WTC11 (cell line): ENCODE measurements around the gene CLVS2. TPM values are rescaled to one million over a fixed set of nuclear protein-coding genes. Genes with fewer than 3 reads are reported as not detected.

ENCODE experiments used
- ATAC-seq: fragments of 200-7000 bp; cut with Tn5 transposase; 2 replicates; pipeline ENCODE4 v1.10.0; 2021; ENCODE audit warnings: mild to moderate bottlenecking, moderate library complexity
- CTCF ChIA-PET: fragments of 300-600 bp; sonication (Branson Sonifier 250); formaldehyde crosslinking; loops from one replicate; lab custom pipeline; 2021; ENCODE audit warnings: antibody characterized with exemption; lab: Charles Lee
- POLR2A ChIA-PET: fragments of 350-600 bp; sonication (Branson Sonifier 250); formaldehyde crosslinking; loops from one replicate; lab custom pipeline; 2021; ENCODE audit warnings: antibody characterized with exemption; lab: Charles Lee
- DNase-seq: peaks from one replicate; pipeline ENCODE4 v3.0.0; 2021; ENCODE audit warnings: low spot score
- H3K27ac Mint-ChIP-seq: 2 replicates; pipeline ENCODE4 v1.8.0; 2021; ENCODE audit warnings: mixed read lengths
- H3K27me3 Mint-ChIP-seq: 2 replicates; pipeline ENCODE4 v1.8.0; 2021; ENCODE audit warnings: low read depth, mild to moderate bottlenecking, moderate library complexity, mixed read lengths
- H3K36me3 Mint-ChIP-seq: 2 replicates; pipeline ENCODE4 v1.8.0; 2021; ENCODE audit warnings: mixed read lengths
- H3K4me1 Mint-ChIP-seq: 2 replicates; pipeline ENCODE4 v1.8.0; 2022; ENCODE audit warnings: mixed read lengths
- H3K4me3 Mint-ChIP-seq: 2 replicates; pipeline ENCODE4 v1.8.0; 2021; ENCODE audit warnings: mild to moderate bottlenecking, moderate library complexity, mixed read lengths
- H3K9me3 Mint-ChIP-seq: 2 replicates; pipeline ENCODE4 v1.8.0; 2021; ENCODE audit warnings: mixed read lengths
- AR ChIP-seq: fragments of 250-450 bp; sonication (Bioruptor Pico); IDR thresholded peaks from 2 replicates; pipeline ENCODE4 v1.9.0; 2021; ENCODE audit warnings: mild to moderate bottlenecking
- CBFB ChIP-seq: sonication (generic); formaldehyde crosslinking; IDR thresholded peaks from 2 replicates; pipeline ENCODE4 v1.8.1; 2022; ENCODE audit warnings: mild to moderate bottlenecking, low read depth, missing genetic modification reagents
- CREB1 ChIP-seq: sonication (generic); formaldehyde crosslinking; IDR thresholded peaks from 2 replicates; pipeline ENCODE4 v1.8.0; 2023; ENCODE audit warnings: mild to moderate bottlenecking, missing genetic modification reagents
- EMX1 ChIP-seq: fragments of 250-450 bp; sonication (Bioruptor Pico); IDR thresholded peaks from 2 replicates; pipeline ENCODE4 v1.8.0; 2021; ENCODE audit warnings: mild to moderate bottlenecking
- FOXK1 ChIP-seq: sonication (generic); formaldehyde crosslinking; IDR thresholded peaks from 2 replicates; pipeline ENCODE4 v1.8.0; 2022; ENCODE audit warnings: mild to moderate bottlenecking, moderate library complexity, missing genetic modification reagents
- GTF2I ChIP-seq: fragments of 250-450 bp; sonication (Bioruptor Pico); conservative IDR thresholded peaks from 2 replicates; pipeline ENCODE4 v1.4.0; 2021; ENCODE audit warnings: mild to moderate bottlenecking
- IRF2 ChIP-seq: sonication (generic); formaldehyde crosslinking; IDR thresholded peaks from 2 replicates; pipeline ENCODE4 v1.8.0; 2022; ENCODE audit warnings: low read depth, missing genetic modification reagents, borderline replicate concordance
- NFATC4 ChIP-seq: fragments of 250-450 bp; sonication (Bioruptor Pico); IDR thresholded peaks from 2 replicates; pipeline ENCODE4 v1.9.0; 2021; ENCODE audit warnings: mild to moderate bottlenecking
- RORB ChIP-seq: fragments of 250-450 bp; sonication (Bioruptor Pico); IDR thresholded peaks from 2 replicates; pipeline ENCODE4 v1.9.0; 2021; ENCODE audit warnings: mild to moderate bottlenecking
- SOX15 ChIP-seq: fragments of 250-450 bp; sonication (Bioruptor Pico); IDR thresholded peaks from 2 replicates; pipeline ENCODE4 v1.9.0; 2021; ENCODE audit warnings: mild to moderate bottlenecking
- SP1 ChIP-seq: sonication (generic); formaldehyde crosslinking; conservative IDR thresholded peaks from 2 replicates; pipeline ENCODE4 v1.8.1; 2022; ENCODE audit warnings: missing genetic modification reagents
- TEAD4 ChIP-seq: sonication (generic); formaldehyde crosslinking; IDR thresholded peaks from 2 replicates; pipeline ENCODE4 v1.8.0; 2022; ENCODE audit warnings: mild to moderate bottlenecking, missing genetic modification reagents
- ZNF263 ChIP-seq: sonication (generic); formaldehyde crosslinking; IDR thresholded peaks from 2 replicates; pipeline ENCODE4 v1.8.1; 2022; ENCODE audit warnings: low read depth, mild to moderate bottlenecking, moderate library complexity, missing genetic modification reagents
- ZNF317 ChIP-seq: sonication (generic); formaldehyde crosslinking; IDR thresholded peaks from 2 replicates; pipeline ENCODE4 v1.8.1; 2023; ENCODE audit warnings: low read depth, mild to moderate bottlenecking, moderate library complexity, missing genetic modification reagents, borderline replicate concordance
- ZNF416 ChIP-seq: fragments of 250-450 bp; sonication (Bioruptor Pico); IDR thresholded peaks from 2 replicates; pipeline ENCODE4 v1.9.0; 2021; ENCODE audit warnings: mild to moderate bottlenecking, inconsistent platforms
- total RNA-seq: library from RNA; stranded (reverse); gene quantifications from 3 replicates; pipeline ENCODE4 v1.2.3, GENCODE V29; 2021
- TF ChIP-seq, protein P1 (sequence below): fragments of 200-600 bp; IDR thresholded peaks from 2 replicates; pipeline ENCODE4 v1.8.0; 2022; ENCODE audit warnings: antibody characterized with exemption
- TF ChIP-seq, protein P2 (sequence below): fragments of 250-450 bp; sonication (Bioruptor Pico); IDR thresholded peaks from 2 replicates; pipeline ENCODE4 v1.9.0; 2021; ENCODE audit warnings: moderate library complexity, mild to moderate bottlenecking, inconsistent platforms, borderline replicate concordance
- TF ChIP-seq, protein P3 (sequence below): fragments of 250-450 bp; sonication (Bioruptor Pico); IDR thresholded peaks from 2 replicates; pipeline ENCODE4 v2.1.2; 2022; ENCODE audit warnings: mild to moderate bottlenecking, moderate library complexity
- TF ChIP-seq, protein P4 (sequence below): fragments of 250-450 bp; sonication (Bioruptor Pico); IDR thresholded peaks from 2 replicates; pipeline ENCODE4 v1.9.0; 2021; ENCODE audit warnings: mild to moderate bottlenecking
- TF ChIP-seq, protein P5 (sequence below): sonication (generic); formaldehyde crosslinking; IDR thresholded peaks from 2 replicates; pipeline ENCODE4 v1.8.1; 2022; ENCODE audit warnings: low read depth, mild to moderate bottlenecking, moderate library complexity, missing genetic modification reagents, borderline replicate concordance

CLVS2 gene
- total RNA-seq, 1 experiment from 2014 or later, result 0.90 TPM

GRCh38 chr6:123074616-123075015 is 78.6 kb downstream of the CLVS2 start:
- Mint-ChIP-seq H3K27ac (no peak overlapping the region), H3K9me3 (no peaks in the 10 kb centered on the region), H3K4me3 (no peak overlapping the region), H3K27me3 (no peaks in the 10 kb centered on the region), H3K36me3 (no peaks in the 10 kb centered on the region), H3K4me1 (no peaks in the 10 kb centered on the region)
- CTCF ChIA-PET, result no interaction called here
- DNase-seq, result no peak
- TF ChIP-seq TEAD4 (CRISPR knock-in tag) (no peak), ZNF416 (no peak), GTF2I (CRISPR knock-in tag) (no peak), CREB1 (CRISPR knock-in tag) (no peak), FOXK1 (no peak), EMX1 (CRISPR knock-in tag) (no peak), NFATC4 (CRISPR knock-in tag) (no peak), SP1 (CRISPR knock-in tag) (no peak), CBFB (CRISPR knock-in tag) (no peak), IRF2 (CRISPR knock-in tag) (no peak), ZNF317 (CRISPR knock-in tag) (no peak), AR (CRISPR knock-in tag) (no peak), ZNF263 (CRISPR knock-in tag) (no peak), RORB (CRISPR knock-in tag) (no peak), SOX15 (no peak)
- TF ChIP-seq, protein P1, sequence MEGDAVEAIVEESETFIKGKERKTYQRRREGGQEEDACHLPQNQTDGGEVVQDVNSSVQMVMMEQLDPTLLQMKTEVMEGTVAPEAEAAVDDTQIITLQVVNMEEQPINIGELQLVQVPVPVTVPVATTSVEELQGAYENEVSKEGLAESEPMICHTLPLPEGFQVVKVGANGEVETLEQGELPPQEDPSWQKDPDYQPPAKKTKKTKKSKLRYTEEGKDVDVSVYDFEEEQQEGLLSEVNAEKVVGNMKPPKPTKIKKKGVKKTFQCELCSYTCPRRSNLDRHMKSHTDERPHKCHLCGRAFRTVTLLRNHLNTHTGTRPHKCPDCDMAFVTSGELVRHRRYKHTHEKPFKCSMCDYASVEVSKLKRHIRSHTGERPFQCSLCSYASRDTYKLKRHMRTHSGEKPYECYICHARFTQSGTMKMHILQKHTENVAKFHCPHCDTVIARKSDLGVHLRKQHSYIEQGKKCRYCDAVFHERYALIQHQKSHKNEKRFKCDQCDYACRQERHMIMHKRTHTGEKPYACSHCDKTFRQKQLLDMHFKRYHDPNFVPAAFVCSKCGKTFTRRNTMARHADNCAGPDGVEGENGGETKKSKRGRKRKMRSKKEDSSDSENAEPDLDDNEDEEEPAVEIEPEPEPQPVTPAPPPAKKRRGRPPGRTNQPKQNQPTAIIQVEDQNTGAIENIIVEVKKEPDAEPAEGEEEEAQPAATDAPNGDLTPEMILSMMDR, result no peak
- TF ChIP-seq, protein P2, sequence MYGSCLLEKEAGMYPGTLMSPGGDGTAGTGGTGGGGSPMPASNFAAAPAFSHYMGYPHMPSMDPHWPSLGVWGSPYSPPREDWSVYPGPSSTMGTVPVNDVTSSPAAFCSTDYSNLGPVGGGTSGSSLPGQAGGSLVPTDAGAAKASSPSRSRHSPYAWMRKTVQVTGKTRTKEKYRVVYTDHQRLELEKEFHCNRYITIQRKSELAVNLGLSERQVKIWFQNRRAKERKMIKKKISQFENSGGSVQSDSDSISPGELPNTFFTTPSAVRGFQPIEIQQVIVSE (CRISPR knock-in tag), result no peak
- TF ChIP-seq, protein P3, sequence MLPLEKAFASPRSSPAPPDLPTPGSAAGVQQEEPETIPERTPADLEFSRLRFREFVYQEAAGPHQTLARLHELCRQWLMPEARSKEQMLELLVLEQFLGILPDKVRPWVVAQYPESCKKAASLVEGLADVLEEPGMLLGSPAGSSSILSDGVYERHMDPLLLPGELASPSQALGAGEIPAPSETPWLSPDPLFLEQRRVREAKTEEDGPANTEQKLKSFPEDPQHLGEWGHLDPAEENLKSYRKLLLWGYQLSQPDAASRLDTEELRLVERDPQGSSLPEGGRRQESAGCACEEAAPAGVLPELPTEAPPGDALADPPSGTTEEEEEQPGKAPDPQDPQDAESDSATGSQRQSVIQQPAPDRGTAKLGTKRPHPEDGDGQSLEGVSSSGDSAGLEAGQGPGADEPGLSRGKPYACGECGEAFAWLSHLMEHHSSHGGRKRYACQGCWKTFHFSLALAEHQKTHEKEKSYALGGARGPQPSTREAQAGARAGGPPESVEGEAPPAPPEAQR (CRISPR knock-in tag), result no peak
- TF ChIP-seq, protein P4, sequence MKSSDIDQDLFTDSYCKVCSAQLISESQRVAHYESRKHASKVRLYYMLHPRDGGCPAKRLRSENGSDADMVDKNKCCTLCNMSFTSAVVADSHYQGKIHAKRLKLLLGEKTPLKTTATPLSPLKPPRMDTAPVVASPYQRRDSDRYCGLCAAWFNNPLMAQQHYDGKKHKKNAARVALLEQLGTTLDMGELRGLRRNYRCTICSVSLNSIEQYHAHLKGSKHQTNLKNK (CRISPR knock-in tag), result no peak
- TF ChIP-seq, protein P5, sequence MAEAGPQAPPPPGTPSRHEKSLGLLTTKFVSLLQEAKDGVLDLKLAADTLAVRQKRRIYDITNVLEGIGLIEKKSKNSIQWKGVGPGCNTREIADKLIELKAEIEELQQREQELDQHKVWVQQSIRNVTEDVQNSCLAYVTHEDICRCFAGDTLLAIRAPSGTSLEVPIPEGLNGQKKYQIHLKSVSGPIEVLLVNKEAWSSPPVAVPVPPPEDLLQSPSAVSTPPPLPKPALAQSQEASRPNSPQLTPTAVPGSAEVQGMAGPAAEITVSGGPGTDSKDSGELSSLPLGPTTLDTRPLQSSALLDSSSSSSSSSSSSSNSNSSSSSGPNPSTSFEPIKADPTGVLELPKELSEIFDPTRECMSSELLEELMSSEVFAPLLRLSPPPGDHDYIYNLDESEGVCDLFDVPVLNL (CRISPR knock-in tag), result no peak
- ATAC-seq, result no peak
- POLR2A ChIA-PET, result no interaction called here
